SH-SY5Y (cell line): ENCODE results near the gene ARHGEF1.

Experiments used
- GATA2 ChIP-seq: IDR thresholded peaks from 2 replicates; pipeline ENCODE4 v1.6.1; 2011; ENCODE audit warnings: mild to moderate bottlenecking, low read depth, low read length
- GATA3 ChIP-seq: IDR thresholded peaks from 2 replicates; pipeline ENCODE4 v1.6.1; 2011; ENCODE audit warnings: low read depth, mild to moderate bottlenecking, low read length, moderate library complexity

ARHGEF1 gene

DNA sequence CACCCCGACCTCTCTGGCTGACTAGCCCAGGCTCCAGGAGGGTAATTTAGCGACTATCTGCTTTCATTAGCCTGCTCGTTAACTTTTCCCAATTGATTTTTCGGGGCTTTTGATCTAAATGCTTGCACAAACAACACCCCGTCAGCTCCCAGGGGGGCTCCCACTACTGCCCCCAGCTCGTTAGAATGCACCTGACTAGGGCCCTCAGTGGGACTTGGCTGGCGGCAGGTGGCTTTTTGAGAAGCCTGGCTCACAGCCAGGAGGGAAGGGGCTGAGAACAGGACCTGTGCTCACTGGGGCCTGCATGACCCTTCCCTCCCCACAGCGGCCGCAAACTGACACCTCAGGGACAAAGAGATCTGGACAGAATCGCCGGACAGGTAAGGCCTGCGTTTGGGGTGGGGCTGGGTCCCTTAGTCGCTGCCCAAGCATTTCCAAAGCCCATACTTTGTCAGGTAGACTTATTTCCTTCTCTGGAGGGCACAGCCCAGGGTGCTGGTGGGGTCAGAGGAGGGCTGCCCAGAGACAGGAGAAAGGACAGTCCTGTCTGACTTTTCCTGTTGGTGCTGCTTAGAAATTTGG, 13.5 kb upstream of the ARHGEF1 start:
- TF ChIP-seq GATA2: no peak
- TF ChIP-seq GATA3: no peak

DNA sequence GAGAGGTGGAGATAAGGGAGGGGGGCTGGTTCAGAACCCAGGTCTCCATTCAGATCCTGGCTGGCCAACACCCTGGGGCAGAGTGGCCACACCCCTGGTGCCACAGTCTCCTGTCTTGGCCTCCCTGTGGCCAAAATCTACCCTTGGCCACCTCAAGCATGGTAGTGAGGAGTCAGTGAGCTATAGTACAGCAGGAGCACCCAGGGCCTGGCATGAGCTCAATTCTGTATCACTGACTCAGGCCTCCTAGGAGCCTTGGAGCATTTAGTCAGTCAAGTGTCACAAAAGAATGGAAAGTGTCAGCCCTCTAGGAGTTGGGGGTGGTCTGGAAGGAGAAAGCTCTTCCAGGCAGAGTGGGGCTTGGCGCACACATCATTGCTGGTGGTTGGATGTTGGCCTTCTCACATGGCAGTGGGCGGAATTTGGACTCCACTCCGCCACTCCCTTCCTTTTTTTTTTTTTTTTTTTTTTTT, 12.5 kb upstream of the ARHGEF1 start:
- TF ChIP-seq GATA2 (no peak), GATA3 (no peak)

DNA sequence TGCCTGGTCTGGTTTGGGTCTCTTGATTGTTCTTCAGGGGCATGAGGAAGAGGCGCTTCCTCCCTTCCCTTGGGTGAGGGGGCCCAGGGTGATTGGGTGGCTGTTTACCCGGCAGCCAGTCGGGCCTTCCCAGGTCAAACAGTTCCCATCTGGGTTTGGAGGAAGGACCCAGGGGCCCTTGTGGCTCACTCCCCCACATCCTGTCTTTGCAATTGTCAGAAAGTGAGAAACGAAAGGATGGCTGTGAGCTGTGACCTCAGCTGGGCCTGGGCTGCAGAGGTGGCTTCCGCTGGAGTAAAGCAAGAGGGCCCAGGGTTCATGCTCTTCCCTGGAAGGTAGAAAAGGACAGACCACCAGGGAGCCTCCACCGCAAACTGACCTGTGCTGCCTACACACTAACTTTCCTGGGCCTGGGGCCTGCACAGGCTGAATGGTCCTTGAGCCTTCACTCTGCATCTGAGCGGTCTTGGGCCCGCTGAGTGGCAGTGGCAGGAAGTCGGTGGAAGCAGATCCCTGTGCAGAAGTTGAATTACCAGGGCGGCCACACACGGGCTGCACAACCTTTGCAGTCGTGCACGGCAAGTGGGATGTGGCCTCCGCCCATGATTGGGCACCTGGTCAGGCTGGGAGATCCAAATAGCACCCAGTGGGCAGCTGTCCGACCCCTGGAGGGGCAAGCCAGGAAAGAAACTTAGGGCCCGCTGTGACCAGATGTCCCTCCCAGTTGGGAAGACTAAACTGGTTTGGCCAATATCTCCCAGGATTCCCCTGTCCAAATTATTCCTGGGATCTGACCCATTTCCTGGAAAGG, 11.2 kb upstream of the ARHGEF1 start:
- TF ChIP-seq GATA3 (no peak), GATA2 (no peak)

DNA sequence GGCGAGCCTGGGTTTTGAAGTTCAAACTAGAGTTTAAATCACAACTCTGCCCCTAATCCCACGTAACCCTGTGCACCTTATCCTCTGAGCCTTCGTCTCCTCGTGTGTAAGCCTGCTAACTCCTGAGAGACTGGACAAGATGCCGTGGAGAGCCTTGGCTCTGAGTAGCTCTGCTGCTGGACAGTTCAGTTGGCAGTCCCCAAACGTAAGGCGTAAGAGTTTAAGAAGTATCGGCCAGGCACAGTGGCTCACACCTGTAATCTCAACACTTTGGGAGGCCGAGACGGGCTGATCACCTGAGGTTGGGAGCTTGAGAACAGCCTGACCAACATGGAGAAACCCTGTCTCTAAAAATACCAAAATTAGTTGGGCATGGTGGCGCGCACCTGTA, 10.6 kb upstream of the ARHGEF1 start:
- TF ChIP-seq GATA3 (no peak), GATA2 (no peak)

DNA sequence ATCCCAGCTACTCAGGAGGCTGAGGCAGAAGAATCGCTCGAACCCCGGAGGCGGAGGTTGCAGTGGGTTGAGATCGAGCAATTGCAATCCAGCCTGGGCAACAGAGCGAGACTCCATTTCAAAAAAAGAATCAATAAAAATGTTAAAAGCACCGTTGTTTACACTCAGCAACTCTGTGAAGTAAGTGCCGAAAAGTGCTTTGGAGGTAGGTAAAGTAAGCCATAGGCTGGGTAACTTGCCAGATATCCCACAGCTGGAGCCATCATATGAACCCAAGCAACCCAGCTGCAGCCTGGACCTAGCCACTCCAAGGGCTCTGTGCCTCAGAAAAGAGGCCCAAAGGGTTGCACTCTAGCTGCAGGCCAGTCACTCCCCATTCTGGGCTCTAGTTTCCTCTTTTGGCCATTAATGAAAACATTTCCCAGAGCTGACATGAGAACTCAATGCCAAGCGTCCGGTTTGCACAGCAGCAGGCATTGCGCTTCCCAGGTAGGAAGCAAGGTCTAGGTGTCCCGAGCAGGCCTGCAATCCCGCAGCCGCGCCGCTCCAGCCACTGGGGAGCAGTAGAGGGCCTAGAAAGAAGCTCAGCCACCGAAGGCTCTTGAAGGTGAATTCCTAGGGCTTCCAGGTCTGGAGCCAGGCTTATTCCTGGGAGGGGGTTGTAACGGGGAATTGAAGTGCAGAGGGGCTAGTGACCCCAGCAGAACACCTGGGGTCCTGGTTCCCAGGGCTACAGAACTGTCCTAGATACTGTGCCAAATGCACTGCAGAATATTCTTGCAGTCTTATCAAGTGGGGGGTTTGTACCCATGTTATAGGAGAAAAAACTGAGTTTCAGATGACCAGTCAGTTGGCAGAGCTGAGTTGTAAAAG, 10.0 kb upstream of the ARHGEF1 start:
- no peak for TF ChIP-seq GATA3
- TF ChIP-seq GATA2: no peak

- TF ChIP-seq GATA2 (no peak), GATA3 (no peak)
These were observed 5.8 kb upstream of the ARHGEF1 start, which contains the start of gene CD79A for GRCh38 chr19:41876847-41877832. Gene CD79A, plus strand, starts transcription at chr19:41877279. Its CDS starts 26 bp downstream, at chr19:41877305.

DNA sequence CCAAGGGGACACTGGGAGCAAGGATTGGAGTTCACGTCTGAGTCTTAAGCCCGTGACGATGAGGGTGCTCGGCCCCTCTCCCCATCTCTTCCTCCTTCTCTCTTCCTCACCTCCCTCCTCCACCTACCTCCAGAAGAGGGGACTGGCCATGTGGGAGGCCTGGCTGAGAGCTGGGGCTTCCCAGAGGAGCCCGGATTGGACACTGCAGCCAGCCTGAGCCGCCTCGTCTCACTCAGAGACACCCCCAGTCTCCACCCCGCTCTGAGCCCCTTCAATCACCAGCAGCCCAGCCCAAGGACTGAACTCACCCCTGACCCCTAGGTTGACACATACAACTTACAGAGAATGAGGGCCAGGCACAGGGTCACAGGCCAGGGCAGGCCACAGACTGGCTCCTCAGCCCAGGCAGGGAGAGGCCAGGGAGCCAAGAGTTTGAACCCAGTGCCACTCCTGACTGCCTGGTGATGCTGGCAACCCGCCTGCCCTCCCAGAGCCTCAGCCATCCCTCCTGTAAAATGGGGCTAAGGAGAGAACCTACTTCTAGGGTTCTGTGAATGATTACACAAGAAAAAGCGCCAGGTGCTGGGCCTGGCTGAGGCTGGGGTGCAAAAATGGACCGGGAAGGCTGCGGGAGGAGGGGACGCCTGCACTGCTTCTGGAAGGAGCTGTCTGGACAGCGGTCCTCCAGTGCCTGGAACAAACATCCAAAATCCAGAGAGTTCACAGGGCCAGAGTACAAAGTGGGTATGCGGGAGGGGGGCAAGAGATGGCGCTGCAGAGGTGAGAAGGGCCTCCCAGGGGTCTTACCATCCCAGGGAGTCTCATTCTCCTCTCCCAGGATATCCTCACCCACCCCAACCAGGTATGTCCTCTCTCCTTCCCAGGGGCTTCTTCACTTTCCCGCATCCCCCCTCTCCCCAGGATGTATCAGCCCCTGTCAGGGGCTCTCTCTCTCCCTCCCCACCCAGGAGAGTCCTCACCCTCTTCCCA, 4.8 kb upstream of the ARHGEF1 start:
- no peak for TF ChIP-seq GATA2
- no peak for TF ChIP-seq GATA3

DNA sequence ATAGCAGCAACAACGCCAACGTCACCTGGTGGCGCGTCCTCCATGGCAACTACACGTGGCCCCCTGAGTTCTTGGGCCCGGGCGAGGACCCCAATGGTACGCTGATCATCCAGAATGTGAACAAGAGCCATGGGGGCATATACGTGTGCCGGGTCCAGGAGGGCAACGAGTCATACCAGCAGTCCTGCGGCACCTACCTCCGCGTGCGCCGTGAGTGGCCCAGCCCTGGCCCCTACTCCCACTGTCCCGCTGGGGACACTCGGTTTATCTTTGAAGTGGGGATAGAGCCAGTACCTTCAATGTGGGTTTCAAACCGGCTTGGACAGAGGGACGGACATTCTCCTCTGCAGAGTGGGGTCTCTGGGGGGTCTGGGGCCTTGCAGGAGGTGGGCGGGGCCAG, 3.9 kb upstream of the ARHGEF1 start:
- no peak for TF ChIP-seq GATA3
- no peak for TF ChIP-seq GATA2

DNA sequence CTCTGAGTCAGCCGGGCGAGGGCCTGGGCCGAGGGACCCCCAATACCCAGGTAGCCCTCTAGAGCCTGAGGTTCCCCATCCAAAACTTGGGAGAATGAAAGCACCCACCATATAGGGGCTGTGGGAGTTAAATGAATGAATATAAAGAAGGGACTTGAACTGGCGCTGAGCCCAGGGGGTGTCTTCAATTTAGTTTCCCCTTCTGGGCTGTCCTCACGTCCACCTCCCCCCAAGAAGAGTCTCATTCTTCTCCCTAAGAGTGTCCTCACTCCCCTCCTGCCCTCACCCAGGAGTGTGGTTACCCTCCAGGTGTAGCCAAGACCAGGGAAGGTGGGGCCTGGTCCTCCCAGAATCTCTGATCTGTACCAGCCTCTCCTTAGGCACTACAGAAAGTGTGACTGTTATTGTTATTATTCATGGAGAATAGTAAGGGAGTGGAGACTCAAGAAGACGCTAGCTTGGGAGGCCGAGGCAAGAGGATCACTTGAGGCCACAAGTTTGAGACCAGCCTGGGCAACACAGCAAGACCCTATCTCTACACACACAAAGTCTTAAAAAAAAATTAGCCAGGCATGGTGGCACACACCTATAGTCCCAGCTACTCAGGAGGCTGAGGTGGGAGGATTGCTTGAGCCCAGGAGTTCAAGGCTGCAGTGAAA, 3.2 kb upstream of the ARHGEF1 start:
- no peak for TF ChIP-seq GATA3

- TF ChIP-seq GATA2: no peak
- TF ChIP-seq GATA3: no peak
These were observed 2.7 kb upstream of the ARHGEF1 start for GRCh38 chr19:41880329-41880708.

DNA sequence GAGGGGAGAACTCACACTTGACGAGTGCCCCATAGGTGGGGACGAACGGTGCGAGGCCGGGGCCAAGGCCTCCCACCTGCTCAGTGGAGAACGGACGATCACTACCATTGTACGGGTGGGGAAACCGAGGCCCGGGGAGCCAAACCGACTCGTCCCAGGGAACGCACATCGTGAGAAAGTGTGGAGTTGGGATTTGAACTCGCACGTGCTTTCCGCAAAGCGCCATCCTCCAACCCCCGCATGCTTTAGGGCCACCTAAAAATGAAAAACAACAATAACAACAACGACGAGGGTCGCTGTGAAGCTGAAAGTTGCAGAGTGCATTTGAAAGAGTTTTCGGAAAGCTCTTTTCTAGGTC, 458 bp downstream of the ARHGEF1 start:
- TF ChIP-seq GATA2: no peak
- TF ChIP-seq GATA3: no peak

DNA sequence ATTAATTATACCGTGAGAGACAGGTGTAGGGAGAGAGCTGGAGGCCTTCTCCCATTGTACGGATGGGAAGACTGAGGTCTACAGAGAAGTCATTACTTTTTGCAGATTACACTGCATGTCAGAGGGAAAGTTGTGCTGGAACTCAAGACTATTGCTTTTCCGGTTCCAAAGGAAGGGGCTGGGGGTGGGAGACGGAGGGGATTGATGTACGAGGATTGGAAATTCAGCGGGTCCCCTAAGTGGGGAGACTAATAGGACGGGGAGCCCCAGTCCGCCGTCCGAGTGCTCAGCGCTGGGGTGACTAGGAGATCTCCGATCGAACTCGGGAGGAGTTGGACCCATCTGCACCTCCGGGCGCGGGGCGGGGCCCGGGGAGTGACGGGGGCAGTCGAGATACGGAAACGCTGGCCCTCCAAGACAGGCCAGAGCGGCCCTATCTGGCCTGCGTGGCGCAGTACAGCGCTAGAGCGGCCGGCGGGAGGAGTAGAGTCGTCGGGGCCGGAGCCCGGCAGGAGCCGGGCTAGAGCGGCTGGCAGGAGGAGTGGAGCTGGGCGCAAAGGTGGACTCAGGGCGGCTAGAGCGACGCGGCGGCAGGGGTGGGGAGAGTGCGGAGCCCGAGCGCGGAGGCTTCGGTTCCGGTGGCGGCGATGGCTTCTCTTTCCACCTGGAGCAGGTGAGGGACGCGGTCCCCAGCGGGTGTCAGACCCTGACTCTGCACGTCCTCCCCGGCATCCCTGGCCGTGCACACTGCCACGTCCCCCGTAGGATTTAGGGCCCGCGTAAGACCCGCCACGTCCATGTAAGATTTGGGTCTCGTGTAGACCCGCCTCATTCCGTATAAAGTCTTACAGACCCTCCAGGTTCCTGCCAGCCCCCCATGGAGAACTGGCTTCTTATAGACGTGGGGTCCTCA, 1.1 kb downstream of the ARHGEF1 start:
- no peak for TF ChIP-seq GATA3
- no peak for TF ChIP-seq GATA2
